HG03066 (cell line): ENCODE measurements around the gene ZAR1L.

ENCODE experiments used
- ATAC-seq: cut with Tn5 transposase; IDR thresholded peaks from one replicate; pipeline ENCODE4 v1.9.1; 2021; ENCODE audit warnings: low read depth; ENCODE audit not compliant: unreplicated experiment

ZAR1L gene

DNA sequence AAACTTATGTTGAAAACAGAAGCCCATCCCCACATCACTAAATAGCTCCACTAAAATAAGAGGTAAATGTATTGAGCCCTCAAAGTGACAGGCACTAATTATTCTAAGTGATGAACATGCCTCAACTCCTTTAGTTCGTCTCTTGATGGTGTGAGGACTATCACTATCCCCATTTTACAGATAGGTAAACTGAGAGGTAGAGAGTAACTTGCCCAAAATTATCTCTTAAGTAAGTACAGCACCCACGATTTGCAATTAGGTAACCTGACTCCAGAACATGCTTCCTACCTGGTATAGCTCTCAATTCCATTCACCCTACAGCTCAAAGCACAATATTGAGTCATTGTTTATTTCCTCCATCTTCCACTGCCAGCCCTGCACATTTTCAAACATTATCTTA, 12.7 kb downstream of the ZAR1L start:
- ATAC-seq = no peak

DNA sequence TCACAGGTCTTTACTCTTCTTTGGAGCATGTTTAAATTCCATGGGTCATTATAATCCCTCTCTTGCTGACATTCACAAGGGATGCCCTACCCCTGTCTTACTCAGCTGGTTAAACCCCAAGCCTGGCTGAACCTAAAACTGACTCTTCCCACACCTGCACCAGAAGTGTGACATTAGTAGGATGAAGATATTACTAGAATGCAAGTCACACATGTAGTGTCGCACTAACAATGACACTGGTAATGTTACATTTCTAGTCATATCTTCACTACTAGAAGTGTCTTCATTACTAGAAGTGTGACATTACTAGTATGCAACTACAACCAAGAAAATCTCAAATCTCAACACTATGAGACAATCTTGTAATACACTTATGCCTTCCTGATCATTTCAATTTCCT, 14.2 kb downstream of the ZAR1L start:
- no peak for ATAC-seq

DNA sequence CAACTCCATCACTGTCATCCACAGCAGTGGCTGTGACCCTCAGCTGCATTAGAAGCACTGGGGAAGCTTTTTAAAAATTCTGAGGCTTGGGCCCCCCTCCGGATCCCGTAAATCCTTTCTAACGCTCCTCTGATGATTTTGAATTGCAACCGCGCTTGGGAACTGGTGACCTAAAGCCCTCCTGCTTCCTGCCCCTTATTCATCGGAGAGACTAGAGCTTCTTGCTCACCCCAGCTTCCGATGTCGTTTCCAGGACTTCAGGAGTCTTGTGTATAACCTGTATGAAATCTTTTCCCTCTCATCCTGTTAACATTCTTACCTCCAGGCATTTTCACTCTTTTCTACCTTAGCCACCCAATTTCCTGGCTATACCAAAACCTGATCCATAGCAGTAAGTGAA, 14.8 kb downstream of the ZAR1L start:
- ATAC-seq = no peak

DNA sequence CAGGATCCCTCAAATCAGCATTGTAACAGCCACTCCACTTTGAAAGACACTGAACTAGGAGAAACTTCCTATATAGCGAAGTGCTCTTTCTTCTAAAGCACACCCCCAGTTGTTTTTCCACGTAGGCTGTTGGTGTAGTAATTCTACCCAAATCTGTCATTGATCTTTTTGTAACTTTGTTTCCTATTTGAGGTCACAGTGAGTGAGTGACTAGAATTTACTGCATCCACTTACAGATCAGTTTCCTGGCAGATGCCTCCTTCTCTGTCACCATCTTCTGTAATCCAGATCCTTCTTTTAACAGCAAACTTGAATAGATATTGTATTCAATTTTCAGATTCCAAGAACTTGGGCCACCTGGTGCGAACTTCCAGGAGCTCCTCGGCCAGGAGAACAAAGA, 15.3 kb downstream of the ZAR1L start:
- no peak for ATAC-seq

DNA sequence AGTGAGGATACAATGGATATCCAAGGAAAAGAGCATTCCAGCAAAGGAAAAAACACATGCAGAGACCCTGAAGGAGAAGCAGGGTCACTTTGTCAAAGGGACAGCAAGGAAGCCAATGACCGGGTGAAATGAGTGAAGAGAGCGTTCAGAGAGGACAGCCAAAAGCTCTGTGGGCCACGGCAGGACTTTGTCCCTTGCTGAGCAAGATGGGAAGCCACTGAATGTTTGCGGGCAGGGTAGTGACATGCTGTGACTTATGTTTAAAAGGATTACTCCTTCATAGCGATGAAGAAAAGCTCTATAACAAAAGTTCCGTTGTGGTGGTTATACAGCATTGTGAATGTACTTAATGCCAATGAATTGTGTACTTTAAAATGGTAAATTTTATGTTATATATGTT, 16.5 kb downstream of the ZAR1L start:
- ATAC-seq = no peak

DNA sequence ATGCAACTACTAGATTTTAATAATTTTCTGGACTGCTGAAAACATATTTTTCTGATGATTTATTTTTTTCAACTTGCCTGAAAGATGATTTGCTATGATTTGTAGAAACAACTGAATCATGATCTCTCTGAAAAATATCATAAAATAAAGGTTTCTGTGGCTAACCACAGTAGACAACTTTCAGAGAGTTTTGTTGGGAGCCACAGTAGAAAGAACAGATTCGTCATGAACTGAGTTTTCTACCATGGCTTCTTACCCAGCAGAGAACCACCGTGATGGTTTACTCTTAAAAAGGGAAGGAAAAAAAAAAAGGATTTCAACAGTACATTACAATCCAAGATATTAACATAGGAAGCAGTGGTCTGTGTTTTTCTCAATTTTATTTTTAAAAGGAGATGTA, 18.0 kb downstream of the ZAR1L start:
- no peak for ATAC-seq

DNA sequence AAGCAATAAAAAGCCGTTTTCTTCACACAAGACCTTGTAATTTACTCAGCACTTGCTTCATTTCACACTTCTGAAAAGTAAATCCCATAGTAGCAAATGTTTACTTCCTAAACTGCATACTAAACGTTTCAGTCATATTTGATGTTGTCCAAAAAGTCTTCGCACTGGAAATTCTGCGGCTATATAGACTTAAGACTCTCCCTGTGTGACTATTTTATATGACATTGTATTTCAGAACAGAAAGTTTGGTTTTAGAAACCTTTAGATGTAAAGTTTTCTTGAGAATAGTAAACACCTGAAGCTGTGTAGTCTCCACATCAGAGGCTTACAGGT, 29.6 kb downstream of the ZAR1L start:
- ATAC-seq = no peak

DNA sequence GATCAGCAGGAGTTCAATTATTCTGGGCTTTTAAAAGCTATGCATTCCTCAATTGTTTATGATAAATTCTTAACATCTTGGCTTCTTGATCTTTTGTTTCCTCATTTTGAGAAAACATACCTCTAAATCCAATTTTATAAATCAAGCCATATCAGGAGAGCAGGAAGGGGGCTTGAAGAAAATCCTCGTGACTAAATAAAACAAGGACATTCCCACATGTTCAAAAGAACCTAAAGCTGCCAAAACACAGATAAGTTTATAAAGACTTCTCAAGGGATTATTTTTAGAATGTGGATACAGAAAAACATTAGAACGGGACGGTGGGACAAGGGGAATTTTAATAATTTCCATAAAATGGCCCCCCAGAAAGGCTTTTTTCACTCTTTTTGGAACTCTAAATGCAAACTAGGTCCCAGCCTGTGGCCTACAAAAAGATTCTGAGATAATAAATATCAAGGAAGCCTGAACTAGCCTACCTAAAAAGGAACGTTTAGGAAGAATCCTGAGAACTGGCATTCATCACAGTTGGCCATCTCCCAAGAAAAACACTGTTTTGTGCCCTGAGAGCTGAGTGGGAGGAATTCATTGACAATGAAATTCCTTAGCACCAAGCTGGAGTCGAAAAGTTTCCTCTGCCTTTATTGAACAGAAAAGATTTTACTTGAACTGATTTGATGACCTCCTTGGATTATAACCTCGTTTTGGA, 30.1 kb downstream of the ZAR1L start:
- no peak for ATAC-seq

DNA sequence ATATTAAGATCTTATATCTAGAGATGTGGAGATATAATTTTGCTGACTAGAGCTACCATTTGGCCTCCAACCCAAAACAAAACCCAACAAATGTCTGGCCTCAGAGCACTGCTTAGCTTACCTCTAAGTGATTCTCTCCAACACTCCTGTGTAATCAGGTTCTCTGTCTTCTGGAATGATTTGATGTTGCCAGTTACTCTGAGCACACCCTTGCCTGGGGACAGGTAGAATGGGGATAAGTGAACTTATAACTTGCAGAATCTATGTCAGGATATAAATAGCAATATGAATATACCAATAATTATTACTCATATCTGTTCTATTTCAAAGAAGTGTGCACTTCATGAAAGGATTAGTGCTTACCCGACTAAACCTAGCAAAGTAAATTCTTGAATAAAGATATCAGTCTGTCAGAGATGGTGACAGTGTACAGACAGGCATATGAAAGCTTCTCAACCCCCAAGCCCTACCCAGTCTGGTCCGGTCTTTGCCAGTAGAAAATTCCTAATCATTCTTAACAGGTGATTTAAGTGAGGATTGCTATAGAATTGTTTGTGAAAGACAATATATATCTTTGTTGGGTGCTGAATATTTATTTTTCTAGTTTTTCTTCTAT, 33.0 kb downstream of the ZAR1L start:
- no peak for ATAC-seq

DNA sequence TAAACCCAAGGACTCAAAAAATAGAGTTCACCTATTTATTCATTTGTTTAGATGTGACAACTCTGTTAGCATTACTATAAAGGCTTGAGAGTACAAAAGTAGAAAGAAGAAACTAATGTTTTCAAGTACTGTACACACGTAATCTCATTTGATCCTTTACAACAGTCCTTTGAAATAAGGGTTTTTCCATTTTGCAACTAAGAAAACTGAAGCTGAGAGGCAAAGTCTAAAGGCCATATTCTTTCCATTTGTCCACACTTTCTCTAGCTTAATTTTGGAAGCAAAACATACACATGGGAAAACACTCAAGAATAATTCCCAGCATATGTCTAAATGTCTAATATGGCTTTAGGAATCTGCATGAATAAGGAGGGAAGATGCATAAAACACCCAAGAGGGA, 34.1 kb downstream of the ZAR1L start:
- no peak for ATAC-seq

DNA sequence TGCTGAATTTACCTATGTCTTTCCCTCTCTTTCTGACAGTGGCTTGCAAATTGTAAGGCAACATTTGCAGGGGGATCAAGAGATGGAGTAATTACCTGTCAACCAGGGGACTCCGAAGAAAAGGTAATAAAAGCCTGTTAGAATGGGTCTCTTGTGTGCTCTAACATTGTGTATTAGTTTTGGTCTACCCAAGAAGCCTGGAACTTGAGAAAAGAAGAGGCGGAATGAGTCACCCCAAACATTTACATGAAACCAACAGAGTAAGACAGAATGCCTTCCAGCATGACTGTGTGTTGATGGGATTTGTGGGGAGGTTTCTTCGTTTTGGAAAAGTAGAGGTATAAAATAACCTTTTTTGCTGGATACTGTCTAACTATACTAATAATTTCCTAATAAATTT, 36.7 kb downstream of the ZAR1L start:
- ATAC-seq = no peak

DNA sequence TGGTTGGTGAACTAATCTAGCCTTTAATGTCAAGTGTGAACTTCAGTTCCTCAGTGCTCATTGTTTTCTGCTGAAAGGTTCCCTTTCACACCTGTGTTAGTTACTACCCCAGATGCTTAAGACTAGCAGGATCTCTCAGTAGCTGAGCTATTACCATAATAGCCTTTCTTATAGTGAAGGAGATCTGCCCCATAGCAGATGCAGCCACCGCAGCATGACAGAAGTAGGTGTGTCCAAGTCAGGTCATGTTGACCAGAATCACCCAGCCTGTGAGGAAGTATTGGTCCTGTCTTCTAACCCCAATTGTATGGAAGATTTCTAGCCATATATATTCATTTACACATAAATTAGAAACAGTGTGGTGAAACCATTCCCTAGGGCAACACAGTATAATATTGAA, 37.3 kb downstream of the ZAR1L start:
- no peak for ATAC-seq

DNA sequence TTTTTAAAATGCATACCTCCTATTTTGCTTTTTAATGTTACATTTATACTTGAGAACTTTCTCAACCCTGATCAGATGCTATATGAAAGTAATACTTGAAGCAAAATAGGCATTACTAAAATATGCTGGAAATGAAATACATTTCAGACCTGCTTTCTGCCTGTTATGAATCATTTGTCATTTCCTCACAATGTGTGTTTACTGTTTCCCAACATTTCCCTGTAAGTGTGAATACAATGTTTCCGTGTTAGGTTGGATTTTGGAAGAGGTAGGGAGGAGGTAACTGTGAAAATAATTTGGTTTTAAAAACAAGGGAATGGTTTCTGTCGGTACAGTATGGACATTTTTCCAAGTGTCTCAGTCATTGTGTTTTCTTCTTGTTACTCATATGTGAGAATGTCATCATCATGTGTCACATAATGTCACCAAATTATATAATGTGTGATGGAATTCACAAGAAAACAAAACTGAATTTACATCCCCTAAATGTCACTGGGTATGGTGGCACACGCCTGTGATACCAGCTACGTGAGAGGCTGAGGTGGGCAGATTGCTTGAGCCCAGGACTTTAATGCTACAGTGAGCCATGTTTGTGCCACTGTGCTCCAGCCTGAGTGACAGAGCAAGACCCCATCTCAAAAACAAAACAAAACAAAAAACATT, 43.0 kb downstream of the ZAR1L start:
- ATAC-seq = no peak

DNA sequence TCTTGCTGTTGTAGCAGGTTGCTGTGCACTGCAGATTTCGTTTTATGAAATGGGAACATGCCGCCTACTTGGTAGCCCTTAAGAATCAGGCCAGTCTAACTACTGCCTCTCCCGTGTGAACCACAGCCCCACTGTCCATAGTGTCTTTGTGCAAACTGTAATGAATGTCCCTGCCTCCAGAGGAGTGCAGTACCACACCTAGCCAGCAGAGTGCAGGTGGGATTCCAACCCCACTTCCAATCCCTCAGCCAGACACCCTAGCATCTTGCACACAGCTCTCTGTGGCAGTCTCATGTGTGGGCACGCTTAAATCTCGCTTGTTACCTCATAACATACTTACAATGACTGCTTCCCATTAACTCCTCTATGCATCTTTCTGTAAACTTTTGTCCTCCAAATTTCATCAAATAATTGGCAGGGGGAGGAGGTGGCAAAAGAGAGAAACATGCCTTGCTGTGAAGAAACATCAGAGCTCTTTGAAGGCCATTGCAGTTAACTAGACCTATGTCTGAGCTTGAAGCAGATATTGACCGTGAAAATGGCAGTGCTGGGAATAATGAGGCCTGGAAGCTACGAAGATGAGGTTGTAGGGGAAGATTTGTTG, 47.2 kb downstream of the ZAR1L start:
- peak; percentile 73 for ATAC-seq

DNA sequence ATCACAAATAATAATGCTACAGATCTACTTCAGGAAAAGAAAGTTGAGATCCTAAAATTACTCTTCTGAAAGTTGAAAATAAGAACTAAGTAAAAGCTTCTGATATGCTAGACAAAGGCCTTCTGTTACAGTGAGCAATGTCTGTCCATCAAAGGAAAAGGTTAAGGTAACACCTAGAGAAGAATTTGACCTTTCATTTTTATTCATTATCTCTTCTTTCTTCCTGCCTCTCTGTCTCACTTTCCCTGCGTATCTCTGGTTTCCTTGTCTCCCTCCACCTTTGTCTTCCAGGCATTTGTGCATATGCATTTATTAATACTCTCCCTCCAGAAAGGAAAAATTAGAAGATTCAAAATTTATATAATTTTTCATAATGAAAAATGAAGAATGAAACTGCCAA, 49.0 kb downstream of the ZAR1L start:
- ATAC-seq = no peak

DNA sequence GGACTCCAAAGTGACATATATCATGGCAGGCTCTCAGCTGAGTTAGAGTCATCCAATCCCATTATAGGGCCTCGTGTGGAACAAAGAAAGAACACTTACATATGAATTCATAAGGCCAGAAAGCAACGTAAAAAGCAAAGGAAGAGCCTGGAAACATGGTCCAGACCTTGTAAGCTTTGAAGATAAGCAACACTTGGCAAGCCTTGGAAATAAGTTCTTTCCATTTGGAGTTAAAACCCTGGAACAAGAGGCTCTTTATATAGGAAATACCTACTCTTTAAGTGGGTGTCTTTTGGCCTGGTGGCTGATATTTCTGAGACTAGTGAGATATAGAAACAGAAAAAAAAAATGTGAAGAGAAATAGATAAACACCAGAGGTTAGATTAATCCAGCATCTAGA, 49.4 kb downstream of the ZAR1L start:
- ATAC-seq = no peak

DNA sequence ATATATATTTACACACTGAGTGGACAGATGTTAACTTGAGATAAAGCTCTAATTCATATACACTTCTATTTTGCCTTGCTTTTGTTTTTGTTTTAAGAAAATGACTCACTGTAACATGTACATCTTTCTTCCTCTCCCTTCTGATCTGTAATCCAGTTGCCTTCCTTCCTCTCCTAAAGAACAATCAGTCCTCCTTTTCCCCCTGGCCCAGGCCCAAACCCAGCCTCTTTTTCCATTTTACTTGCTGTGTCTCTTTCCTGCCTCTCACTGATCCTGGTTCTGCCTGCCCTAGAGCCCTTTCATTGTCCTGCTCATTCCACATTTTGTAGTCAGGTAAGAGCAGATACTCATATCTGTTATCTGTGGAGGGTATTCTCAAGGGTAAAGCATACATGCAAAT, 50.8 kb downstream of the ZAR1L start:
- ATAC-seq = no peak

DNA sequence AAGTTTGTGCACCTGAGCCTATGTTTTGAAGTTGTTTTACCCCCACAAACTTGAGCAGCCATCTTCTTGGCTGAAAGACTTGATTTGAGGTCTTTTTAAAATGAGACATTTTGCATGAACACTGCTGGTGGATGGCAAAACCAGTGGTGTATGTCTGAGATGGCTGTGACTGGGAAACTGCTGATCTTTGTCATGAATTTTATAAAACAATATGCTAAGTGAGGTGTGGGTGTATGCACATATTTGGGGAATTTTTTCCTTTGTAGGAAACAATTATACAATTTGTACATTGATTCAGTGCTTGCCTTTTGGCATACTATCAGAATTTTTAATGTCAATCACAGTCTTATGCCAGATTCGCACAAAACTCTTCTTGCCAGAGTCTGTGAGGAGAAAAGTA, 52.5 kb downstream of the ZAR1L start:
- no peak for ATAC-seq

DNA sequence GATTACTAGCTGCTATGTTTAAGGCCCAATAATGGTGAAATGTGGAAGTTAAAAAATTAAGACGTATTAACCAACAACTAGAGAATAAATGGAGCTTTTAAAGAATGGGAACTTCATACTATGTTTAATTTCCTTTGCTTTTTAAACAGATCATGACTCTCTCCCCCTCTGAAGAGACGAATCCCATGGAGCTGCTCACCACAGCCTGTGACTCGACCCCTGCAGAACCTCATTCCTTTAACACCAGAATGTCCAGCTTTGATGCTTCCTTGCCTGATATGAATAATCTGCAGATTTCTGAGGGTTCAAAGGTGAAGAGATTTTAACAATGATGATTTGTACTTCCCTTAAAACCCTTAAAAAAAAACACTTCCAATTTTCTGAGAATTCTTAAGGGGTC, 53.0 kb downstream of the ZAR1L start:
- no peak for ATAC-seq

DNA sequence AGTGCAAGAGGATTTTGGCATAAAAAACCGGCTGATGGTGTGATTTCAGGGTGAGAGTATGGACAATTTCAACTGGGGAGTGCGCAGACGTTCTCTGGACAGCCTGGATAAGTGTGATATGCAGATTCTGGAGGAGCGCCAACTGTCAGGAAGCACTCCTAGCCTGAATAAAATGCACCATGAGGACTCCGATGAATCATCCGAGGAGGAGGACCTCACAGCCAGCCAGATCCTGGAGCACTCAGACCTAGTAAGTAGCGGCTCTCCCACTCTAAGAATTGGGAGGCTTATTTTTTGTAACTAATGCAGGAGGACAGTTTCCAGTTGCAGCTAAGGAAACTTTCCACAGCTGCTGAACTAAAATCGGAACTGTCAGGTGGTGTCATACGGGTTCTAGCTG, 53.6 kb downstream of the ZAR1L start:
- ATAC-seq = no peak

DNA sequence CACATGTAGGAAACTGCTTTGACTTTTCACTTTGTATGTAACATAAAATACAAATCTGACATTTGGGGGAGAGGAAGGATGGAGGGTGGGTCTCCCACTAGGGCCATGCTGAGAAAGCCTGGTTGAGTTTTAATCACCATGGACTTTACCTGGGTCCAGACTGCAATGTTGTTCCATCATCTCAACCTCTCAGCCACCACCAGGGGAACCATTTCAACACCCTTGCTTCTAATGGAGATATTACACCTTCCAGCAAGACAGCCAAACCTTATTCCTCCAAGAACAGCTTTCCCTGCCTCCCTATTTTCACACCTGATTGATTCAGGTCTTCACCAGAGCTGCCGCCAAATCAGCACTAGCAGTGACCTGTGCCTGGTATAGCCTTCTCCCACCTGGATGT, 56.0 kb downstream of the ZAR1L start:
- no peak for ATAC-seq

DNA sequence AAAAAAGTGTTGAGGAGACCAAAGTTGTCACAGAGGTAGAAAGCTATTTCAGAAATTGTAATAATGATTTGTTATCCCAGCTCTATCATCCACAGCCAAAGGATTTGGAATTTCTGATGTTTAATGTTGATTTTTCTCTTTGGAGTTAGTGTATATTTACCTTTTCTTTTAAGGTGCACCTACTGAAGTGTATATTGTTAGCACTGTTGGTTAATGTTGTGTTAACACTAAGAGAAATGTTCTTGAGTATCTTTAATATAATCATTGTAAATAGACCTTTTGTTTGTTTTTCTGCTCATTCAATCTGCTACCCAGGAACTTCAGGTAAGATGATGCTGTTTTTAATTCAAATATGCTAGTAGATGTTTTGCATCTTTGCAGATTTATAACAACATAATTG, 57.5 kb downstream of the ZAR1L start:
- ATAC-seq = no peak
